ENCODE measurements around the gene JADE1. TPM values are rescaled to one million over a fixed set of nuclear protein-coding genes. Genes with fewer than 3 reads are reported as not detected.

The JADE1 gene
- total and polyA plus RNA-seq, 12 donors: 18.4 to 66.7 (median 37.7) TPM

GRCh38 chr4:128856246-128856645, 46.7 kb downstream of the JADE1 start:
- TF ChIP-seq CTCF (IDR thresholded peaks at IDR 0.05) (no peak), POLR2A (IDR thresholded peaks at IDR 0.05) (no peak)
- H3K4me3 ChIP-seq: no peak overlapping the region
- H3K36me3 ChIP-seq (replicated peaks in 1 of 2): peaks cover 0 to 76% of the 10 kb centered on the region in 2 donors
- H3K9me3 ChIP-seq (replicated peaks in 1 of 3): no peaks in the 10 kb centered on the region
- DNase-seq: no peak
- H3K27me3 ChIP-seq: no peaks in the 10 kb centered on the region
- H3K27ac ChIP-seq: no peak overlapping the region
- intact Hi-C loops (cut with DNase I): loop anchor here in 1 of 2 donors (5.0 kb wide), 1 partner anchor 44 kb away; no protein-coding TSS in a partner anchor
- peaks cover 10 to 15% of the 10 kb centered on the region in 2 donors for H3K4me1 ChIP-seq (replicated peaks in 1 of 2)
- WGBS, 4 donors: 87 to 92% (median 90%) methylated on average over 2 of the region's 2 CpGs

- WGBS, 4 donors: 67 to 76% (median 73%) methylated on average over 18 of the region's 18 CpGs
- Histone ChIP-seq H3K4me1 (replicated peaks in 1 of 2) (peaks cover 10 to 20% of the 10 kb centered on the region in 2 donors), H3K4me3 (no peak overlapping the region), H3K27me3 (no peaks in the 10 kb centered on the region), H3K27ac (peak overlapping the region in 2 of 5 donors; percentile 20 to 47), H3K9me3 (replicated peaks in 1 of 3) (no peaks in the 10 kb centered on the region), H3K36me3 (replicated peaks in 1 of 2) (peaks cover 0 to 68% of the 10 kb centered on the region in 2 donors)
- intact Hi-C loops (cut with DNase I): loop anchor here in 1 of 2 donors (5.0 kb wide), 1 partner anchor 47 kb away; no protein-coding TSS in a partner anchor
- TF ChIP-seq CTCF (IDR thresholded peaks at IDR 0.05): no peak
- no peak for TF ChIP-seq POLR2A (IDR thresholded peaks at IDR 0.05)
- peak in 1 of 7 donors; percentile 25 for DNase-seq
Measured at GRCh38 chr4:128858879-128859671, 49.6 kb downstream of the JADE1 start.

- Histone ChIP-seq H3K9me3 (replicated peaks in 1 of 3) (no peaks in the 10 kb centered on the region), H3K27me3 (no peaks in the 10 kb centered on the region), H3K4me1 (replicated peaks in 1 of 2) (peaks cover 10 to 20% of the 10 kb centered on the region in 2 donors), H3K36me3 (replicated peaks in 1 of 2) (peaks cover 0 to 65% of the 10 kb centered on the region in 2 donors), H3K27ac (peak overlapping the region in 3 of 5 donors; percentile 18 to 41 (median 31)), H3K4me3 (no peak overlapping the region)
- no peak for DNase-seq
- no peak for TF ChIP-seq CTCF (IDR thresholded peaks at IDR 0.05)
- TF ChIP-seq POLR2A (IDR thresholded peaks at IDR 0.05): no peak
- intact Hi-C loops (cut with DNase I): loop anchor here (5.0 to 10.0 kb wide), 5 partner anchors 48 to 665 kb away; no protein-coding TSS in a partner anchor
- 47 to 53% (median 48%) methylated on average over 5 to 6 of the region's 6 CpGs for WGBS, 4 donors
Measured at GRCh38 chr4:128859887-128860677, 50.6 kb downstream of the JADE1 start.
